SK-N-SH treated with all-trans-retinoic acid at 6 μM for 48 hours (cell line): ENCODE results near the gene RPL19.

Source experiments
- ARNTL ChIP-seq: fragments of 450-650 bp; formaldehyde crosslinking; IDR thresholded peaks from 2 replicates; pipeline ENCODE4 v1.5.0; 2020; ENCODE audit warnings: low read depth, mild to moderate bottlenecking, moderate library complexity, borderline replicate concordance
- CSDC2 ChIP-seq: fragments of 250-450 bp; sonication (Bioruptor Pico); IDR thresholded peaks from 2 replicates; pipeline ENCODE4 v1.5.0; 2020; ENCODE audit warnings: mild to moderate bottlenecking, moderate library complexity
- ISL1 ChIP-seq: fragments of 250-450 bp; sonication (Bioruptor Pico); IDR thresholded peaks from 2 replicates; pipeline ENCODE4 v2.1.2; 2022; ENCODE audit warnings: mild to moderate bottlenecking, moderate library complexity
- RARB ChIP-seq: fragments of 250-450 bp; sonication (Bioruptor Pico); IDR thresholded peaks from 2 replicates; pipeline ENCODE4 v1.8.0; 2021; ENCODE audit warnings: mild to moderate bottlenecking, moderate library complexity
- TCF4 ChIP-seq: fragments of 250-450 bp; sonication (Bioruptor Pico); IDR thresholded peaks from 2 replicates; pipeline ENCODE4 v1.8.0; 2021; ENCODE audit warnings: mild to moderate bottlenecking, moderate library complexity, borderline replicate concordance
- ZFP30 ChIP-seq: fragments of 450-650 bp; formaldehyde crosslinking; IDR thresholded peaks from 2 replicates; pipeline ENCODE4 v1.5.0; 2022; ENCODE audit warnings: mild to moderate bottlenecking, moderate library complexity
- ZNF70 ChIP-seq: fragments of 450-650 bp; formaldehyde crosslinking; IDR thresholded peaks from 2 replicates; pipeline ENCODE4 v1.5.0; 2020; ENCODE audit warnings: mild to moderate bottlenecking, moderate library complexity
- TF ChIP-seq, protein P1 (sequence below): fragments of 250-450 bp; sonication (Bioruptor Pico); IDR thresholded peaks from 2 replicates; pipeline ENCODE4 v1.8.0; 2020; ENCODE audit warnings: mild to moderate bottlenecking, moderate library complexity, borderline replicate concordance

DNA sequence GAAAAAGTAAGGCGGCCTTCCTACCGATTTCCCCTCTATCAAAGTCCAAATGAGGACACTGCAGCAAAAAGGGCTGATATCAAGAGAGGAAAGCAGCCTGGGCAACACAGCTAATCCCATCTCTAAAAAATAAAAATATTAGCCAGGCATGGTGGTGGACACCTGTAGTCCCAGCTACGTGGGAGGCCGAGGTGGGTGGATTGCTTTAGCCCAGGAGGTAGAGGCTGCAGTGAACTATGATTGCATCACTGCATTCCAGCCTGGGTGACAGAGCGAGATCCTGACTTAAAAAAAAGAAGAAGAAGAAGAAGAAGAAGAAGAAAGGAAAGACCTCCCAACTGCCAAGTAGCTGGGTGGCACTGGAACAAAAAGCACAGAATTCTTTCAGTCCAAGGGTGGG, 17.0 kb upstream of the RPL19 start:
- TF ChIP-seq ARNTL (CRISPR knock-in tag) (no peak), TCF4 (CRISPR knock-in tag) (no peak), ZNF70 (no peak), ZFP30 (CRISPR knock-in tag) (no peak), RARB (no peak), CSDC2 (CRISPR knock-in tag) (no peak), ISL1 (CRISPR knock-in tag) (no peak)
- TF ChIP-seq, protein P1, sequence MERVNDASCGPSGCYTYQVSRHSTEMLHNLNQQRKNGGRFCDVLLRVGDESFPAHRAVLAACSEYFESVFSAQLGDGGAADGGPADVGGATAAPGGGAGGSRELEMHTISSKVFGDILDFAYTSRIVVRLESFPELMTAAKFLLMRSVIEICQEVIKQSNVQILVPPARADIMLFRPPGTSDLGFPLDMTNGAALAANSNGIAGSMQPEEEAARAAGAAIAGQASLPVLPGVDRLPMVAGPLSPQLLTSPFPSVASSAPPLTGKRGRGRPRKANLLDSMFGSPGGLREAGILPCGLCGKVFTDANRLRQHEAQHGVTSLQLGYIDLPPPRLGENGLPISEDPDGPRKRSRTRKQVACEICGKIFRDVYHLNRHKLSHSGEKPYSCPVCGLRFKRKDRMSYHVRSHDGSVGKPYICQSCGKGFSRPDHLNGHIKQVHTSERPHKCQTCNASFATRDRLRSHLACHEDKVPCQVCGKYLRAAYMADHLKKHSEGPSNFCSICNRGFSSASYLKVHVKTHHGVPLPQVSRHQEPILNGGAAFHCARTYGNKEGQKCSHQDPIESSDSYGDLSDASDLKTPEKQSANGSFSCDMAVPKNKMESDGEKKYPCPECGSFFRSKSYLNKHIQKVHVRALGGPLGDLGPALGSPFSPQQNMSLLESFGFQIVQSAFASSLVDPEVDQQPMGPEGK (CRISPR knock-in tag): no peak
